HG02571 (cell line): Measurements from ENCODE around the gene MSLN.

ENCODE experiments used
- ATAC-seq: cut with Tn5 transposase; IDR thresholded peaks from one replicate; pipeline ENCODE4 v1.9.1; 2021; ENCODE audit warnings: mild to moderate bottlenecking, moderate library complexity; ENCODE audit not compliant: unreplicated experiment

Gene MSLN

DNA sequence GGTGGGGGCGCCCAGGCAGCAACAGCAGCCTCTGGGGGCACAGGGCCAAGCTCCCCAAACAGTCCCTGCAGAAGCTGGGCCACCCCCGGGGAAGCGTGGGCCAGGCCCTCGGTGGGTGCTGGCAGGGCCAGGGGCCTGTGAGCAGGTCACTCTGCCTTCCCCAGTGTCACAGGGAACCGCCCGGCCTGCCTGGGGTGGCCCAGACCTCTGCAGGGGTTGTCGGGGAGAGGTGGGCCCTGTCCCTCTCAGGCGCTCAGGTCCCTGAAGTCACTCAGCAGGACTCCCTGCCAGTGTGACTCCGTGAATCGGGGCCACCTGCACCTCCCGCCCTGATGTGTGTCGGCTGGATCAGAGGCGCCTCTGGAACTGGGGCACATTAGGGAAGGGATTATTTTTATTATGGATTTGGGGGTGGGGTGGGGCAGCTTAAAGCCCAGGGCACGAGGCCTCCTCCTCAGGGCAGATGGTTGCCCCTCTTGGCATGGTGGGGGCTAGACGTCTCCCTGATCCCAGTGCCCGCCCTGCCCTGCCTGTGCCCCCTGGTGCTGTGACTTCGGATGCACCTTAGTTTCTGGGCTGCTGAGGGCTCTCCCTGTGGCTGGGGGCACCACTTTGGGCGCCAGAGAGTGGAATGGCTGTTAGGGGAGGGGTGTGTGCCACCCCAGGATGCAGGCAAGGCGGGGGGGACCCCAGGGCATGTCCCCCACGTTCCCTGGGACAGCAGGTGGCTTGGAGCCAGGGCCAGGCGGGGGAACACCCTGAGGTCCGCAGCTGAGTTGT lies 41.2 kb downstream of the MSLN start:
- ATAC-seq: no peak

DNA sequence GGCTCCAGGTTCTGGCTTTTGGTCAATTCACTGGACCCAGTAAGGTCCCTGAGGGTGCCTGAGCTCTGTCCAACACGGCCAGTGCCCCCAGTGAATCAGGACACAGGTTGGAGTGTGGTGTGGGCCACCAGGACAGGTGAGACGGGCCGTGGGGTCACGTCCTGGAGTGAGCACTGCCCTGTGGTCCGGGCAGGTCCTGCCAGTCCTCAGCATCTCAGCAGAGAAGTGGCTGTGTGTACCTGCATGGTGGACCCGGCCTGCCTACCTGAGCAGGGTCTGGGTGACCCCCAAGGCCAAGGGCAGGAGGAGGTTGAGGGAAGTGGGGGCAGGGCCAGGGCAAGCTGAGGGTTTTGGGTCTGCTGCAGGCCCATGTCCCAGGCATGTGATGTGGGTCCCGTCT lies 41.9 kb downstream of the MSLN start:
- no peak for ATAC-seq

- no peak for ATAC-seq
Measured at GRCh38 chr16:802914-803753, 42.6 kb downstream of the MSLN start.

- ATAC-seq: no peak
Measured at GRCh38 chr16:803754-804080, 43.2 kb downstream of the MSLN start.

- ATAC-seq: no peak
Measured at GRCh38 chr16:804193-805048, 43.9 kb downstream of the MSLN start.

DNA sequence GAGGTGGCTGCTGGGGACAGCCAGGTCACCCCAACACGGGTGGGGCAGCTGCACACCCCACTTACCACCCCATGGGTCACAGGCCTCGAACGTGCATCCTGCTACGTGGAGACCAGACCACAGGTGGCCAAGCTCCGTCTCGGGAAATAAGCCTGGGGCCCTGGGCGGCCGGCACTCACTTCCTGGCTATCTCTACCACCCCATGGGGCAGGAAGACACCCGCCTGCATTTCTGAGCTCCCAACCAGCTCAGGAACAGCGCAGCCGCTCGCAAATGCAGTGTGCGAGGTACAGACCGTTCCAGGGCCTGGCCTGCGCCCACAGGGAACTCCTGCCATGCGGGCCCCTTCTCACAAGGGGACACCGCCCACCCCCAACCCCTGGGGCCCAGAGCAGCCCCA lies 44.9 kb downstream of the MSLN start:
- no peak for ATAC-seq

GRCh38 chr16:807347-808084 lies 47.0 kb downstream of the MSLN start:
- peak; percentile 85 for ATAC-seq

DNA sequence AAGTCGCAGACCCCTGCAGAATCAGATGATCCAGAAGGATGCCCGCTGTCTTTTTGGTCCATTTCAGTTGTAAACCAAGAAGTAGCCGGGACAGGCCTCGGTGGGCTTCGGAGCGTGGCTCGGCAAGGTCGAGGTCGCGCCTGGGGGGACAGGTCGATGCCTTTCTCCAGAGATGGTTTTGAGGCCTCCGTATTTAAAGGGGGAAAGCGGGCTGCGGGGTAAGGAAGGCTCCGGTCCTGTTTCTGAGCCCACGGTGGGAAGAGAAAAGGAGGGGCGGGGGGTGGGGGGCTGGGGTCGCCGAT lies 47.5 kb downstream of the MSLN start:
- ATAC-seq: no peak

- ATAC-seq: no peak
Measured at GRCh38 chr16:813204-813915, 52.8 kb downstream of the MSLN start.

- no peak for ATAC-seq
Measured at GRCh38 chr16:813916-814412, 53.4 kb downstream of the MSLN start.

- ATAC-seq: no peak
Measured at GRCh38 chr16:814974-815373, 54.4 kb downstream of the MSLN start.

DNA sequence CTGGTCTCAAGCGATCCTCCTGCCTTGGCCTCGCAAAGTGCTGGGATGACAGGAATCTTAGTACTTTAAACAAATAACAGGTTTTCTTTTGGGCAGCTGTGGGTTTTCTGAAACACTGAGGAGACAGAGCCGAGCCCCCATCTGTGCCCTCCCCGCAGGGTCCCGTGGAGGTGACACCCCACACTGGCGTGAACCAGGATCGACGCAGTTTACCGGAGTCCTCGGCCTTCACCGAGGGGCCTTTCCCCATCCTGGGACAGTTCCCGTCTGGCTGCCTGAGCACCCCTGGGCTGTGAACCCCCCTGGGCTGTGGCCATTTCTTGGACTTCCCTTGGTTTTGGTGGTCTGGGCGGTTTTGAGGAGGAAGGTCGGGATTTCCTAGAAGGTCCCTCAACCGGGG lies 55.3 kb downstream of the MSLN start:
- ATAC-seq: no peak

DNA sequence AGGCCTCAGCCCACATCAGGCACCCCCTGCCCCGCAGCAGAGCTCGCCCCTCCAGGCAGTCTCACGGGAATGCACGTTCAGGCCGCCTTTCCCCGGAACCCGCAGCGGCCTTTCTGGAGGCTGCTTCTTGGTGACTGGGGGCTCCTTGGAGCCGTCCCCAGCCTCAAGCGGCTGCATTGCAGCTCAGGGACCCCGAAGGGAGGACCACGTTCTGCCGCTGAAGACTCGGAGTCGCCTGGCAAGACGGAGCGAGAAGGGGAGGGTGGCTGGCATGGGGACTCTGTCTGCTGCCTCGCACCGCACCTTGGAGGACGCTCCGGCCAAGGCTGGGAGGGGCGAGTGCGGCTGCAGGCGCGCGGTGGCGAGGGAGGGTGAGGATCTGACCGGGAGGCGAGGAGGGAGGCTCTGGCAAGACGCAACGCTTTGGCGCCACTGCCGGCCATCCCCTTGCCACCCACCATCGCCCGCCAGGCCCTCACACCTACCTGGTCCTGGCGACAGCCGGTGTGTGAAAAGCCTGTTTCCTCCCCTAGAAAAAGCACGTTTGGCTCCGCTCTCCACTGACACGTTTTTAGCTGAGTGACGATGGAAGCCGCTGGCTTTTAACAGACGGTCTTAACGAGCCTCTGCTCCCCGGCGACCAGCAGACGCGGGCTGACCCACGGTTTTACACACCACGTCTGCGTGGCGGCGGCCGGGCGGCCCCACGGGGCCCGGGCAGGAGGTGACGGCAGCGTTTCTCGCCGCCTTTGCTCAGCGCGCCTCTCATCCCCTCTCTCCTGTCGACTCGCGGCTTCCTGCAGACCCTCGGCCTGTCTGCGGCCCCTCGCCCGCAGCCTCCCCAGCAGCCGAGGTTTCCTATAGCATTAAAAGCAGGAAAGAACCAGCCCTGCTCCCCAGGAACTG lies 56.7 kb downstream of the MSLN start:
- ATAC-seq: no peak

DNA sequence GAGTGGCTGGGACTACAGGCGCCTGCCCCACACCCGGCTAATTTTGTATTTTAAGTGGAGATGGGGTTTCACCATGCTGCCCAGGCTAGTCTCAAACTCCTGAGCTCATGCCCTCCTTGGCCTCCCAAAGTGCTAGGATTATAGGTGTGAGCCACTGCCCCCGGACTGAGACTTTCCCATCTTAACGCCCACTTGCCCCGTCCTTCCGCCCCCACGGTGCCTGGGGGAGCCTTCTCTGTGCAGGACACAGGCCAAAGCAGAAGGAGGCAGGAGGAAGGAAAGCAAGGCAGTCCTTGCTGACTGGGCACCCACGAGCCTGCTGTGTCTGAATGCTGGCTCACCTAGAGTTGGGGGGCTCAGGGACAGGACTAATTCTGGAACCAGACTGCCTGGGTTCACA lies 57.6 kb downstream of the MSLN start:
- no peak for ATAC-seq
